ENCODE data around the gene ABCC3. TPM values are rescaled to one million over a fixed set of nuclear protein-coding genes. Genes with fewer than 3 reads are reported as not detected.

The ABCC3 gene
- total and polyA plus RNA-seq, 8 donors: 47.2 to 209 (median 99.7) TPM

DNA sequence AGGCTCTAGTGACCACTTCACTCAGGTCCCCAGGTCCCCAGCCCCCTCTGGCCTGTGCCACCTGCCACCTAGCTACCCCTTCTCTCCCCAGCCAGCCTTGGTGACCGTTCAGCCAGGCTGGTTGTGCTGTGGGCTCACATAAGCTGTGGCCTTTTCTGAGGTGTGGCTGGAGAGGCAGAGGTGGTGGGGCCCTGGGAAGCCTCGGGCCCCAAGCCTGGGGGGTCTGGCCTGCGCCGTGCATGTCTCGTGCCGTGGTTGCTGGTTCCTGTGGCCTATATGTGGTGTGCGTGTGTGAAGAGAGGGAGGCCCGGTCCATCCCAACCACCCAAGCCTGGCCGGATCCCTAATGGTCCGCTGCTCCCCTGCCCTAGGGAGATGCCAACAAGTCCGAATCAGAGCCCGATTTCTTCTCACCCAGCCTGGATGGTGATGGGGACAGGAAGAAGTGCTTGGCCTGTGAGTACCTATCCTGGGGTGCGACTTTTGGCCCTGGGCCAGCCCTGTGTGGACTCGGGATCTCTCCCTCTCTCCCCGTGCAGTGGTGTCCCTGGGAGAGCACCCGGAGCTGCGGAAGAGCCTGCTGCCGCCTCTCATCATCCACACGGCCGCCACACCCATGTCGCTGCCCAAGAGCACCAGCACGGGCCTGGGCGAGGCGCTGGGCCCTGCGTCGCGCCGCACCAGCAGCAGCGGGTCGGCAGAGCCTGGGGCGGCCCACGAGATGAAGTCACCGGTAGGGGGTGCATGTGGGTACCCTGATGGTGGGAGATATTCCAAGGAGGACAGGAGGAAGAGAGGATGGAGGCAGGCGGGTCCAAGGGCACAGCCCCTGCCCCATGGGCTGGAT is 38.3 kb upstream of the ABCC3 start:
- TF ChIP-seq, protein P1, sequence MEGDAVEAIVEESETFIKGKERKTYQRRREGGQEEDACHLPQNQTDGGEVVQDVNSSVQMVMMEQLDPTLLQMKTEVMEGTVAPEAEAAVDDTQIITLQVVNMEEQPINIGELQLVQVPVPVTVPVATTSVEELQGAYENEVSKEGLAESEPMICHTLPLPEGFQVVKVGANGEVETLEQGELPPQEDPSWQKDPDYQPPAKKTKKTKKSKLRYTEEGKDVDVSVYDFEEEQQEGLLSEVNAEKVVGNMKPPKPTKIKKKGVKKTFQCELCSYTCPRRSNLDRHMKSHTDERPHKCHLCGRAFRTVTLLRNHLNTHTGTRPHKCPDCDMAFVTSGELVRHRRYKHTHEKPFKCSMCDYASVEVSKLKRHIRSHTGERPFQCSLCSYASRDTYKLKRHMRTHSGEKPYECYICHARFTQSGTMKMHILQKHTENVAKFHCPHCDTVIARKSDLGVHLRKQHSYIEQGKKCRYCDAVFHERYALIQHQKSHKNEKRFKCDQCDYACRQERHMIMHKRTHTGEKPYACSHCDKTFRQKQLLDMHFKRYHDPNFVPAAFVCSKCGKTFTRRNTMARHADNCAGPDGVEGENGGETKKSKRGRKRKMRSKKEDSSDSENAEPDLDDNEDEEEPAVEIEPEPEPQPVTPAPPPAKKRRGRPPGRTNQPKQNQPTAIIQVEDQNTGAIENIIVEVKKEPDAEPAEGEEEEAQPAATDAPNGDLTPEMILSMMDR (IDR thresholded peaks at IDR 0.05): no peak
- no peaks in the 10 kb centered on the region for H3K36me3 ChIP-seq
- 79 to 84% methylated on average over 34 of the region's 34 CpGs for WGBS, 2 donors
- FAIRE-seq (no peak), ATAC-seq (no peak), DNase-seq (no peak)
- intact Hi-C loops (cut with DNase I): no loop called here
- H3K4me3 ChIP-seq: no peak overlapping the region
- H3K9me3 ChIP-seq: no peaks in the 10 kb centered on the region
- no peaks in the 10 kb centered on the region for H3K27me3 ChIP-seq
- no peak overlapping the region for H3K27ac ChIP-seq
- no peaks in the 10 kb centered on the region for H3K4me1 ChIP-seq

DNA sequence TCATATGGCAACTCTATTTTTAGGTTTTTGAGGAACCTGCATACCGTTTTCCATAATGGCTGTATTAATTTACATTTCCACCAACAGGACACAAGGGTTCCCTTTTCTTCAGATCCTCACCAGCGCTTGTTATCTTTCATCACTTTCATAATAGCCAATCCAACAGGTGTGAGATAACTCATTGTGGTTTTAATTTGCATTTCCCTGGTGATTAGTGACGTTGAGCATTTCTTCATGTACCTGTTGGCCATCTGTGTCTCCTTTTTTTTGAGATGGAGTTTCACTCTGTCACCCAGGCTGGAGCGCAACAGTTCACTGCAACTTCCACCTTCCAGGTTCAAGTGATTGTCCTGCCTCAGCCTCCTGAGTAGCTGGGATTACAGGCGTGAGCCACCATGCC is 36.2 kb upstream of the ABCC3 start:
- H3K27me3 ChIP-seq: no peaks in the 10 kb centered on the region
- TF ChIP-seq, protein P1 (IDR thresholded peaks at IDR 0.05): no peak
- no peak overlapping the region for H3K27ac ChIP-seq
- H3K4me3 ChIP-seq: no peak overlapping the region
- ATAC-seq (no peak), FAIRE-seq (no peak), DNase-seq (no peak)
- H3K4me1 ChIP-seq: no peaks in the 10 kb centered on the region
- no peaks in the 10 kb centered on the region for H3K9me3 ChIP-seq
- intact Hi-C loops (cut with DNase I): no loop called here
- H3K36me3 ChIP-seq: no peaks in the 10 kb centered on the region
- WGBS, 2 donors: 76 to 78% methylated on average over 5 of the region's 5 CpGs

DNA sequence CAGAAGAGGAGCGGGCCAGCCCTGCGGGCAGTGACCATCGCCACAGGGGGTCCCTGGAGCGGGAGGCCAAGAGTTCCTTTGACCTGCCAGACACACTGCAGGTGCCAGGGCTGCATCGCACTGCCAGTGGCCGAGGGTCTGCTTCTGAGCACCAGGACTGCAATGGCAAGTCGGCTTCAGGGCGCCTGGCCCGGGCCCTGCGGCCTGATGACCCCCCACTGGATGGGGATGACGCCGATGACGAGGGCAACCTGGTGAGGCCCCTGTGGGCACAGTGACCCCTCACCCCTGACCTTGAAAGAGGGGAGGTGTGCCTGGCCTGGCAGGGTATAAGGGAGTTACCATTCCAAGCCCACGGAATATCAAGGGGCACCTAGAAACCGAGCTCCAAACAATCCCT is 35.1 kb upstream of the ABCC3 start:
- H3K4me1 ChIP-seq: no peaks in the 10 kb centered on the region
- FAIRE-seq: no peak
- no peaks in the 10 kb centered on the region for H3K9me3 ChIP-seq
- intact Hi-C loops (cut with DNase I): loop anchor here in 1 of 3 donors (10.0 kb wide), 1 partner anchor 115 kb away; no protein-coding TSS in a partner anchor
- 87 to 89% methylated on average over 15 of the region's 15 CpGs for WGBS, 2 donors
- DNase-seq: no peak
- no peak overlapping the region for H3K27ac ChIP-seq
- H3K4me3 ChIP-seq: no peak overlapping the region
- no peaks in the 10 kb centered on the region for H3K27me3 ChIP-seq
- H3K36me3 ChIP-seq: no peaks in the 10 kb centered on the region
- TF ChIP-seq, protein P1 (IDR thresholded peaks at IDR 0.05): no peak
- ATAC-seq: no peak

DNA sequence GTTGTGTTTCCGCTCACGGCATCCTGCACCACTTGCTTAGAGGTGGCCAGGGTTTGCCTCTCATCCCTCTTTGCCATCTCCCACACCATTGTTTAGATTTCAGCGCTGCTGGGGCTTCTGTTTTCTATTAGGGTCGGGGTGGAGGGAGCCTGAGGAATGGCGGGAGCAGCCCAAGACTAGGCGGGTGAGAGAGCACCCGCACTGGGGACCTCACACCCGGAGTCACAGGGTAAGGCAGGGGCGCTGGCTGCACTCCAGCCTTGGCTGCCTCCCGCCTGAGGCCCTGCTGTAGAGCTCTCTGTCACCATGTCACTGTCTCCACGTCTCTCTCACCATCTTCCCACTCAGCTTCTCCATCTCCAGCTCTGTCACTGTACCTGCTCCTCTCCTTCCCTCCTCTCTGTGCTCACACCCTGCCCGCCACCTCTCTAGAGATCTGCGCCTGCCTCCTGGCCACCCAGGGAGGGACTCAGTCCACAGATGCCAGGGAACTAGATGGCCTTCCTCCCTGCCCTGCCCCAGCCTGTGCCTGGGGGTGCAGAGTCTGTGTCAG is 32.8 kb upstream of the ABCC3 start:
- Histone ChIP-seq H3K27ac (no peak overlapping the region), H3K4me3 (no peak overlapping the region), H3K36me3 (no peaks in the 10 kb centered on the region), H3K27me3 (no peaks in the 10 kb centered on the region), H3K4me1 (no peaks in the 10 kb centered on the region), H3K9me3 (no peaks in the 10 kb centered on the region)
- FAIRE-seq (no peak), DNase-seq (no peak), ATAC-seq (no peak)
- TF ChIP-seq, protein P1 (IDR thresholded peaks at IDR 0.05): no peak
- WGBS, 2 donors: 70 to 75% methylated on average over 13 of the region's 13 CpGs
- intact Hi-C loops (cut with DNase I): loop anchor here in 1 of 3 donors (10.0 kb wide), 1 partner anchor 117 kb away; no protein-coding TSS in a partner anchor

DNA sequence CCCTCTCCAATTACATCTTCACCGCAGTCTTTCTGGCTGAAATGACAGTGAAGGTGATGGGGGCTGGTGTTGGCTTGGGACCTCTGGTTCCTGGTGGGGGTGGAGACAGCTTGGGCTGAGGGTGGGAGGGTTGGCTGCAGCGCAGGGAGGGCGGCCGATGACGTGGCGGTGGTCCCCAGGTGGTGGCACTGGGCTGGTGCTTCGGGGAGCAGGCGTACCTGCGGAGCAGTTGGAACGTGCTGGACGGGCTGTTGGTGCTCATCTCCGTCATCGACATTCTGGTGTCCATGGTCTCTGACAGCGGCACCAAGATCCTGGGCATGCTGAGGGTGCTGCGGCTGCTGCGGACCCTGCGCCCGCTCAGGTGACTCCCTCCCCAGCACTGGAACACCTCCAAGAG is 31.8 kb upstream of the ABCC3 start:
- no peak for ATAC-seq
- H3K4me3 ChIP-seq: no peak overlapping the region
- H3K9me3 ChIP-seq: no peaks in the 10 kb centered on the region
- no peak overlapping the region for H3K27ac ChIP-seq
- 65 to 81% methylated on average over 17 to 18 of the region's 18 CpGs for WGBS, 2 donors
- DNase-seq: no peak
- TF ChIP-seq, protein P1 (IDR thresholded peaks at IDR 0.05): no peak
- intact Hi-C loops (cut with DNase I): loop anchor here in 1 of 3 donors (10.0 kb wide), 1 partner anchor 118 kb away; no protein-coding TSS in a partner anchor
- no peaks in the 10 kb centered on the region for H3K4me1 ChIP-seq
- no peaks in the 10 kb centered on the region for H3K27me3 ChIP-seq
- no peaks in the 10 kb centered on the region for H3K36me3 ChIP-seq
- FAIRE-seq: no peak
